Astrocyte (in vitro differentiated cells and primary cell): ENCODE results near the gene NOVA1. TPM values are rescaled to one million over a fixed set of nuclear protein-coding genes. Genes with fewer than 3 reads are reported as not detected.
A peak's percentile ranks its signal among the peaks of the same experiment; 100 is the strongest.

Experiments
- DNase-seq: peaks from one replicate; pipeline ENCODE4 v3.0.0-alpha.2; 2010; ENCODE audit warnings: low read depth
- FAIRE-seq: peaks from 2 replicates; lab custom pipeline; 2011; peaks lifted over from hg19 to GRCh38; lab: Jason Lieb, UNC
- H2AFZ ChIP-seq: 2 replicates; pipeline ENCODE4 v1.6.0; 2012; ENCODE audit warnings: low read depth, low read length, inconsistent platforms
- H3K27ac ChIP-seq: 2 replicates; pipeline ENCODE4 v1.5.1; 2011; ENCODE audit warnings: low read depth, low read length, inconsistent platforms
- H3K27me3 ChIP-seq: 2 replicates; pipeline ENCODE4 v1.6.0; 2011; ENCODE audit warnings: low read length, inconsistent platforms; ENCODE audit not compliant: insufficient read depth
- H3K36me3 ChIP-seq: 2 replicates; pipeline ENCODE4 v1.5.1; 2011; ENCODE audit warnings: low read length, inconsistent platforms; ENCODE audit not compliant: insufficient read depth
- H3K4me1 ChIP-seq: 2 replicates; pipeline ENCODE4 v1.5.1; 2011; ENCODE audit warnings: low read length, inconsistent platforms; ENCODE audit not compliant: insufficient read depth
- H3K4me2 ChIP-seq: 2 replicates; pipeline ENCODE4 v1.6.0; 2012; ENCODE audit warnings: low read length, inconsistent platforms
- H3K4me3 ChIP-seq: 2 replicates; pipeline ENCODE4 v1.5.1; 2011; ENCODE audit warnings: low read depth, mild to moderate bottlenecking, low read length, inconsistent platforms; ENCODE audit not compliant: insufficient read depth
- H3K79me2 ChIP-seq: 2 replicates; pipeline ENCODE4 v1.6.0; 2012; ENCODE audit warnings: mild to moderate bottlenecking, low read length, inconsistent platforms; ENCODE audit not compliant: insufficient read depth
- H3K9ac ChIP-seq: 2 replicates; pipeline ENCODE4 v1.6.0; 2012; ENCODE audit warnings: mild to moderate bottlenecking, low read length, inconsistent platforms
- H3K9me3 ChIP-seq: 2 replicates; pipeline ENCODE4 v1.5.1; 2012; ENCODE audit warnings: low read depth, mild to moderate bottlenecking, low read length, inconsistent platforms; ENCODE audit not compliant: insufficient read depth
- H4K20me1 ChIP-seq: 2 replicates; pipeline ENCODE4 v1.6.0; 2012; ENCODE audit warnings: low read length, inconsistent platforms; ENCODE audit not compliant: insufficient read depth
- H3K27ac Mint-ChIP-seq: one replicate; pipeline ENCODE4 v1.8.0; 2021; ENCODE audit warnings: mild to moderate bottlenecking, mixed read lengths; ENCODE audit not compliant: unreplicated experiment
- H3K27me3 Mint-ChIP-seq: one replicate; pipeline ENCODE4 v1.8.0; 2021; ENCODE audit warnings: low read depth, mixed read lengths; ENCODE audit not compliant: unreplicated experiment
- H3K36me3 Mint-ChIP-seq: one replicate; pipeline ENCODE4 v1.8.0; 2021; ENCODE audit warnings: low read depth, mixed read lengths; ENCODE audit not compliant: unreplicated experiment
- H3K4me1 Mint-ChIP-seq: one replicate; pipeline ENCODE4 v1.8.0; 2021; ENCODE audit warnings: low read depth, mixed read lengths; ENCODE audit not compliant: unreplicated experiment
- H3K4me3 Mint-ChIP-seq: one replicate; pipeline ENCODE4 v1.8.0; 2021; ENCODE audit warnings: mild to moderate bottlenecking, moderate library complexity, mixed read lengths; ENCODE audit not compliant: unreplicated experiment
- H3K9me3 Mint-ChIP-seq: one replicate; pipeline ENCODE4 v1.8.0; 2021; ENCODE audit warnings: mild to moderate bottlenecking, mixed read lengths; ENCODE audit not compliant: unreplicated experiment
- CTCF ChIP-seq: IDR thresholded peaks from 2 replicates; pipeline ENCODE4 v1.5.1; 2011; ENCODE audit warnings: low read depth, mild to moderate bottlenecking, inconsistent platforms, low read length, moderate library complexity; ENCODE audit not compliant: insufficient read depth
- EZH2 ChIP-seq: IDR thresholded peaks from 2 replicates; pipeline ENCODE4 v1.6.1; 2012; ENCODE audit warnings: mild to moderate bottlenecking, low read length, inconsistent platforms; ENCODE audit not compliant: insufficient read depth
- total RNA-seq: library from RNA; stranded (reverse); gene quantifications from 2 replicates; pipeline ENCODE4 v1.2.1, GENCODE V29; 2021

The NOVA1 gene
- total RNA-seq, 1 donor from 2014 or later = 8.9 TPM

DNA sequence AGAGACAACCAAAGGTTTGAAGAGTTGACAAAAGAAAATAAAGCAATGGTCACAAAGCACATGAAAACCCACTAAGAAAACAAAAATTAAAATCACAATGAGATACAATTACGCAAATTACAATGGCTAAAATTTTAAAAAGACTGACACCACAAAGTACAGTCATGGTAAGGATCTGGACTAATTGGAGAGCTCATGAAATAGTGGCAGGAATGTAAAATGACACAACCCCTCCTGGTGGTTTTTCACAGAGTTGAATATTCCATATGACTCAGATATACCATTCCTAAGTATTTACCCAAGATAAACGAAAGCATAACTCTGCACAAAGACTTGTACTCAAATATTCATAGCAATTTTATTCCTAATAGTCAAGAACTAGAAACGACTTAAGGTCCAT lies 65.9 kb downstream of the NOVA1 start:
- H3K4me3 ChIP-seq = no peak overlapping the region
- H3K4me1 ChIP-seq = no peaks in the 10 kb centered on the region
- H3K79me2 ChIP-seq = no peaks in the 10 kb centered on the region
- H3K27ac ChIP-seq = no peak overlapping the region
- no peak for TF ChIP-seq EZH2
- TF ChIP-seq CTCF = peak; percentile 53
- H2AFZ ChIP-seq = no peak overlapping the region
- H3K27me3 ChIP-seq = no peaks in the 10 kb centered on the region
- no peaks in the 10 kb centered on the region for H3K9me3 Mint-ChIP-seq
- FAIRE-seq = peak; percentile 73
- H3K9me3 ChIP-seq = no peaks in the 10 kb centered on the region
- no peak overlapping the region for H3K9ac ChIP-seq
- peaks cover 9% of the 10 kb centered on the region for H3K4me1 Mint-ChIP-seq
- H3K36me3 ChIP-seq = no peaks in the 10 kb centered on the region
- H3K36me3 Mint-ChIP-seq = no peaks in the 10 kb centered on the region
- H3K27me3 Mint-ChIP-seq = no peaks in the 10 kb centered on the region
- no peak overlapping the region for H3K27ac Mint-ChIP-seq
- H4K20me1 ChIP-seq = no peaks in the 10 kb centered on the region
- H3K4me2 ChIP-seq = peak overlapping the region; percentile 50
- peak; percentile 80 for DNase-seq
- H3K4me3 Mint-ChIP-seq = no peak overlapping the region

DNA sequence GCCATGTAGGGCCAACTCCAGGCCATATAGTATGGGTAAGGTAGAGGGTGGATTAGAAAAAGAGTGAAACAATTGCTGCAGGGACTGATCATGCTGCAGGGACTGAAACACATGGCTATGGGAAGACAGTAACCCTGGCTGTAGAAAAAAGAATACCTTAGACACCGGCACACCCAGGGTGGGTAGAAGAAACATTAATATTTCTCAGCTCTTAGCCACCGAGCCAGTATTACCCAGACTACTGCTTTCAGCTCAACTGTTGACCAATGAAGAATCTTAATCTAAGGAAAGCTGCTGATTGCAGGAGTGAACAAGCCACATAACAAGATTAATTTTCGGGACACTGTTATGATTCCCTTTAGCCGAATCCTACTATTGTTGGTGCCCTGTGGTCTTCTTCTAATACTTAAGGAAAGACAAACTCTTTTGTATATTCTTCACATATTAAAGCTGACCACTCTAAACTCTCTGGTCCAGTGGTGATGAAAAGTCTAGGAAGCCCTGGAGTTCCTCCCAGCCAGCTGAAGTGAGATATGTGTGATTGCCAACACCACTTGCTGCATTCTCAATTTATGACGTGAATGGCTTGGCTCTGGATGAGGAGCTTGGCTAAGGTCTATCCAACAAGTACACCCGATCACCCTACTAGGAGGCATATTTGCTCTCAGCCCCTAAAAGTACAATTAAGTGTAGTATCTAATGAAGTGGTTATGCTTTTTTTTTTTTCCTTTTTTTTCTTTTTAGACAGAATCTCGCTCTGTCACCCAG lies 69.2 kb downstream of the NOVA1 start:
- Mint-ChIP-seq H3K27ac (no peak overlapping the region), H3K27me3 (no peaks in the 10 kb centered on the region)

More for the DNA sequence above, 69.2 kb downstream of the NOVA1 start:
- no peaks in the 10 kb centered on the region for H4K20me1 ChIP-seq
- H3K4me1 ChIP-seq = no peaks in the 10 kb centered on the region
- no peaks in the 10 kb centered on the region for H3K9me3 Mint-ChIP-seq
- H3K9ac ChIP-seq = no peak overlapping the region
- H3K36me3 ChIP-seq = no peaks in the 10 kb centered on the region
- FAIRE-seq (no peak), DNase-seq (peak; percentile 44)
- no peak overlapping the region for H3K4me3 Mint-ChIP-seq
- H2AFZ ChIP-seq = no peak overlapping the region
- H3K4me3 ChIP-seq = no peak overlapping the region
- H3K27me3 ChIP-seq = no peaks in the 10 kb centered on the region
- H3K79me2 ChIP-seq = no peaks in the 10 kb centered on the region
- H3K27ac ChIP-seq = no peak overlapping the region
- H3K4me2 ChIP-seq = no peak overlapping the region
- no peaks in the 10 kb centered on the region for H3K36me3 Mint-ChIP-seq
- no peak for TF ChIP-seq EZH2
- TF ChIP-seq CTCF = no peak
- no peaks in the 10 kb centered on the region for H3K9me3 ChIP-seq
- H3K4me1 Mint-ChIP-seq = peaks cover 9% of the 10 kb centered on the region
